Measurements from ENCODE around the gene ARL5B. TPM values are rescaled to one million over a fixed set of nuclear protein-coding genes. Genes with fewer than 3 reads are reported as not detected.

The ARL5B gene
- total RNA-seq, 1 donor from 2014 or later, result 16.0 TPM

- Mint-ChIP-seq H3K9me3 (ENCODE audit: low read depth) (no peaks in the 10 kb centered on the region), H3K27me3 (ENCODE audit: low read depth) (peaks cover 12% of the 10 kb centered on the region), H3K36me3 (ENCODE audit: low read depth) (no peaks in the 10 kb centered on the region), H3K4me3 (ENCODE audit: unreplicated experiment) (no peak overlapping the region), H3K27ac (ENCODE audit: unreplicated experiment) (no peak overlapping the region), H3K4me1 (ENCODE audit: low read depth) (no peaks in the 10 kb centered on the region)
- no peak for TF ChIP-seq CTCF (IDR thresholded peaks at IDR 0.05)
- DNase-seq (ENCODE audit: low spot score), result no peak
Observed at GRCh38 chr10:18719811-18720210, 60.6 kb downstream of the ARL5B start.

- H3K4me1 Mint-ChIP-seq (ENCODE audit: low read depth), result no peaks in the 10 kb centered on the region
- TF ChIP-seq CTCF (IDR thresholded peaks at IDR 0.05), result no peak
- H3K9me3 Mint-ChIP-seq (ENCODE audit: low read depth), result no peaks in the 10 kb centered on the region
- H3K27me3 Mint-ChIP-seq (ENCODE audit: low read depth), result peaks cover 10% of the 10 kb centered on the region
- H3K4me3 Mint-ChIP-seq (ENCODE audit: unreplicated experiment), result no peak overlapping the region
- H3K27ac Mint-ChIP-seq (ENCODE audit: unreplicated experiment), result no peak overlapping the region
- no peak for DNase-seq (ENCODE audit: low spot score)
- no peaks in the 10 kb centered on the region for H3K36me3 Mint-ChIP-seq (ENCODE audit: low read depth)
Observed at GRCh38 chr10:18721067-18721466, 61.8 kb downstream of the ARL5B start.

GRCh38 chr10:18723801-18724200 lies 64.6 kb downstream of the ARL5B start:
- no peaks in the 10 kb centered on the region for H3K4me1 Mint-ChIP-seq (ENCODE audit: low read depth)
- no peak for TF ChIP-seq CTCF (IDR thresholded peaks at IDR 0.05)
- H3K27me3 Mint-ChIP-seq (ENCODE audit: low read depth), result peaks cover 10% of the 10 kb centered on the region
- no peaks in the 10 kb centered on the region for H3K36me3 Mint-ChIP-seq (ENCODE audit: low read depth)
- no peak overlapping the region for H3K4me3 Mint-ChIP-seq (ENCODE audit: unreplicated experiment)
- no peaks in the 10 kb centered on the region for H3K9me3 Mint-ChIP-seq (ENCODE audit: low read depth)
- H3K27ac Mint-ChIP-seq (ENCODE audit: unreplicated experiment), result no peak overlapping the region
- no peak for DNase-seq (ENCODE audit: low spot score)

Other genes with a start within 250 kb of the ARL5B start
- gene NSUN6, start 7.8 kb upstream of the ARL5B start, total RNA-seq, result 3.3 to 6.9 TPM (median 4.6 TPM) in 3 replicates